ENCODE measurements around the gene RBPJL.

The RBPJL gene

GRCh38 chr20:45294003-45294368 lies 12.7 kb upstream of the RBPJL start:
- no peak for DNase-seq

- no peak for DNase-seq
These were observed 12.0 kb upstream of the RBPJL start for GRCh38 chr20:45294659-45295058.

GRCh38 chr20:45297786-45298497 lies 8.7 kb upstream of the RBPJL start:
- no peak for DNase-seq

- DNase-seq = no peak
These were observed 6.9 kb upstream of the RBPJL start for GRCh38 chr20:45299786-45300185.

GRCh38 chr20:45300961-45301360 lies 5.7 kb upstream of the RBPJL start:
- DNase-seq = peak; percentile 84

GRCh38 chr20:45301824-45302271 lies 4.8 kb upstream of the RBPJL start:
- no peak for DNase-seq

GRCh38 chr20:45303586-45304463 lies 2.8 kb upstream of the RBPJL start:
- no peak for DNase-seq

- DNase-seq = no peak
These were observed 2.1 kb upstream of the RBPJL start for GRCh38 chr20:45304464-45304999.

GRCh38 chr20:45305262-45305661 lies 1.4 kb upstream of the RBPJL start:
- DNase-seq = no peak

- DNase-seq = no peak
These were observed 518 bp downstream of the RBPJL start for GRCh38 chr20:45307076-45307640.

GRCh38 chr20:45308117-45308778 lies 1.6 kb downstream of the RBPJL start, which contains the start of gene MATN4:
Gene MATN4 (minus strand): TSS chr20:45308299. CDS start chr20:45305582, 2,717 bp downstream.
- DNase-seq = no peak

GRCh38 chr20:45309075-45309474 lies 2.4 kb downstream of the RBPJL start:
- DNase-seq = no peak

GRCh38 chr20:45311589-45312211 lies 5.1 kb downstream of the RBPJL start:
- peak; percentile 76 for DNase-seq

- no peak for DNase-seq
These were observed 5.6 kb downstream of the RBPJL start for GRCh38 chr20:45312241-45312640.

GRCh38 chr20:45313065-45313695 lies 6.5 kb downstream of the RBPJL start:
- DNase-seq = no peak

GRCh38 chr20:45313943-45314342 lies 7.3 kb downstream of the RBPJL start:
- DNase-seq = no peak

GRCh38 chr20:45315672-45316071 lies 9.0 kb downstream of the RBPJL start:
- no peak for DNase-seq

GRCh38 chr20:45316150-45317080 lies 9.8 kb downstream of the RBPJL start:
- DNase-seq = no peak

- DNase-seq = no peak
These were observed 11.2 kb downstream of the RBPJL start for GRCh38 chr20:45317826-45318225.

GRCh38 chr20:45318386-45318939 lies 11.8 kb downstream of the RBPJL start:
- no peak for DNase-seq

Measured in hematopoietic multipotent progenitor cell treated with erythropoietin and hydrocortisone succinate and interleukin-3 and kit ligand, for 4 days (in vitro differentiated cells).